ENCODE measurements around the gene LRR1.

Gene LRR1

DNA sequence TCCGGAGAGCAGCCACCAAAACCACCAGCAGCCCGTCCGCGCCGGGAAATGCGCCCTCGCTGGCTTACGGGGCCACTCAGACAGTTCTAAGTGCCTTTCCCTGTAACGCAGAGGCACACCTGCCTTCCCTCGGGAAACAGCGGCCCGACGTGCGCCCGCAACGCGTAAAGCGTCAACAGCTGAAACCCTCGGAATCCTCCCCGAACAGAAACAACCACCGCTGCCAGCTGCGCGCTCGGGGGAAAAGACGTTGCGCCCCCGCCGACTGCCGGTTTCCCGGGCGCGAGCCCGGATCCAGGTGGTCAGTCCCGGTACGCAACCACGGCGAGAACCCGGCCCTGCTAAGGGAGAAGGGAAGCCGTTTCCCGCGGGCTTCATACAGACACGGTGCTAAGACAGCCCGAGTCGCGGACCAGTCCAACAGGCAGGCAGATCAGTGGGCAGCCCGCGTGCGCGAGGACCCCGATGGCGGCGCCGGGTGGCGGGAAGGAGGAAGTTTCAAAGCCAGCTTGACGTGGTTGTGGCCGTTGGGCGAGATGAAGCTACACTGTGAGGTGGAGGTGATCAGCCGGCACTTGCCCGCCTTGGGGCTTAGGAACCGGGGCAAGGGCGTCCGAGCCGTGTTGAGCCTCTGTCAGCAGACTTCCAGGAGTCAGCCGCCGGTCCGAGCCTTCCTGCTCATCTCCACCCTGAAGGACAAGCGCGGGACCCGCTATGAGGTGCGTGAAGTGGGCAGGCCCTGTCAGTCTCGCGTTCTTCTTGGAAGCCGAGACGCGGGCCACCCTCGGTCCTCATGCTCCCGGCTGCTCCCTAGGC, at the start of gene LRR1 (continued):
- no peak for TF ChIP-seq ZNF518A (tag by site-specific recombination; conservative IDR thresholded peaks at IDR 0.05; ENCODE audit: low read depth)
- TF ChIP-seq ZNF19 (tag by site-specific recombination; IDR thresholded peaks at IDR 0.05; ENCODE audit: low read depth) = no peak
- TF ChIP-seq ZNF324 (tag by site-specific recombination; IDR thresholded peaks at IDR 0.05) = peak; percentile 70; the same call in 1 of the 2 replicates
- no peak for TF ChIP-seq ZNF621 (tag by site-specific recombination; IDR thresholded peaks at IDR 0.05)
- TF ChIP-seq ZNF555 (tag by site-specific recombination; conservative IDR thresholded peaks at IDR 0.05) = no peak
- no peak for TF ChIP-seq GFI1B (tag by site-specific recombination; IDR thresholded peaks at IDR 0.05)
- no peak for TF ChIP-seq ZNF548 (tag by site-specific recombination; IDR thresholded peaks at IDR 0.05)
- no peak for TF ChIP-seq RBAK (tag by site-specific recombination; IDR thresholded peaks at IDR 0.05)
- peak; percentile 58; the same call in 1 of the 2 replicates for TF ChIP-seq ZBTB11 (tag by site-specific recombination; conservative IDR thresholded peaks at IDR 0.05; ENCODE audit: low read depth)
- no peak for TF ChIP-seq SCRT1 (tag by site-specific recombination; IDR thresholded peaks at IDR 0.05; ENCODE audit: borderline replicate concordance)
- TF ChIP-seq ZNF629 (tag by site-specific recombination; IDR thresholded peaks at IDR 0.05) = 0 out of 2 replicates have a peak, but pooled peaks have one; percentile 32
- no peak for TF ChIP-seq ZNF114 (tag by site-specific recombination; IDR thresholded peaks at IDR 0.05)
- TF ChIP-seq HOXC10 (CRISPR knock-in tag; IDR thresholded peaks at IDR 0.05) = no peak
- peak; percentile 57 for TF ChIP-seq ZBTB8A (tag by site-specific recombination; IDR thresholded peaks at IDR 0.05)
- peak; percentile 21 for TF ChIP-seq ZNF2 (tag by site-specific recombination; IDR thresholded peaks at IDR 0.05)
- peak; percentile 80 for TF ChIP-seq SCRT2 (tag by site-specific recombination; IDR thresholded peaks at IDR 0.05)
- peak; percentile 91 for TF ChIP-seq YY2 (tag by site-specific recombination; IDR thresholded peaks at IDR 0.05)
- TF ChIP-seq TCF7L2 (IDR thresholded peaks at IDR 0.05; ENCODE audit: borderline replicate concordance, low read depth, low read length) = no peak
- TF ChIP-seq ZNF600 (tag by site-specific recombination; IDR thresholded peaks at IDR 0.05) = no peak
- no peak for TF ChIP-seq ZNF416 (tag by site-specific recombination; IDR thresholded peaks at IDR 0.05)
- TF ChIP-seq ZNF18 (tag by site-specific recombination; IDR thresholded peaks at IDR 0.05) = no peak
- TF ChIP-seq ZNF223 (tag by site-specific recombination; IDR thresholded peaks at IDR 0.05) = no peak
- TF ChIP-seq WT1 (tag by site-specific recombination; IDR thresholded peaks at IDR 0.05) = 0 out of 2 replicates have a peak, but pooled peaks have one; percentile 7
- no peak for TF ChIP-seq ZSCAN18 (tag by site-specific recombination; IDR thresholded peaks at IDR 0.05)
- 0 out of 2 replicates have a peak, but pooled peaks have one; percentile 38 for TF ChIP-seq ZSCAN5A (tag by site-specific recombination; IDR thresholded peaks at IDR 0.05)
- TF ChIP-seq ZNF37A (tag by site-specific recombination; IDR thresholded peaks at IDR 0.05) = no peak
- no peak for TF ChIP-seq ZNF830 (tag by site-specific recombination; IDR thresholded peaks at IDR 0.05; ENCODE audit: low read depth)
- no peak for TF ChIP-seq BCL11A (tag by site-specific recombination; IDR thresholded peaks at IDR 0.05; ENCODE audit: low read depth)

Measured in HEK293 (cell line).